Kidney tubule cell (primary cell): ENCODE results near the gene LACTB.
A peak's percentile ranks its signal among the peaks of the same experiment; 100 is the strongest.

Experiments
- DNase-seq: peaks from one replicate; pipeline ENCODE4 v3.0.0-alpha.2; 2018; ENCODE audit warnings: low spot score

The LACTB gene

GRCh38 chr15:63121382-63122001 lies at the start of gene LACTB:
LACTB (plus strand) TSS chr15:63121861; CDS start chr15:63121872, 11 bp downstream.
- DNase-seq: peak; percentile 88

GRCh38 chr15:63072023-63072650 lies 49.5 kb upstream of the LACTB start:
- peak; percentile 47 for DNase-seq

GRCh38 chr15:63072809-63073277 lies 48.8 kb upstream of the LACTB start:
- DNase-seq: peak; percentile 66

DNA sequence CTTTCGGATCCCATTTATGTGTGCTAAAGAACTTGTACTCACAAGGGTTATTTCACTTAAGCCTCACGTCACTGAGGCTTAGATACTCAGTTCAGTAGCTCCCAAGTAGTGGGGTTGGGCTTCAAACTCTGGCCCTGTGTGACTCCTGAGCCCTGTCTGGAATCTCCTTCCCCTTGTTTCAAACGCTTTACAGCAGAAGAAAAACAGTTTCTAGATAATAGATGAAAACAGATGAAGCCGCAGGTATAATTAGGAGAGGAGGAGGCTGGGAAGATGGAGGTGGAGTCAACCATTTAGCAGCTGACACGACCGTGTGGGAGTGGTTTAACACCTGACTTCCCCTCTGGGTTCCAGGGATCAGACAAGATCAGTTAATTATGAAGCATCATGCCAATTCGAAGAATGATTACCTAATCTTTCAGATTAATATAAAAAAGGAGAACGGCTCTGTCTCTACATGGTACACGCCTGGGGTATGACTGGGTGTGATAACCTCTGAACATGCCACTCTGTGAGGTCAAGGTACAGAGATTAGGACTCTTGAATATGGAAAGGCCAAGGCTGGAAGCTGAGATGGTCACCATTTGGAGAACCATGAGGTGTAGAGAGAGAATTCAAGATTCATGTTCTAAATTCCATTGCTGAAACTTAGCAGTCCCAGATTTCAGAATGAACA lies 48.0 kb upstream of the LACTB start:
- peak; percentile 86 for DNase-seq

GRCh38 chr15:63075015-63075983 lies 46.4 kb upstream of the LACTB start:
- peak; percentile 23 for DNase-seq

DNA sequence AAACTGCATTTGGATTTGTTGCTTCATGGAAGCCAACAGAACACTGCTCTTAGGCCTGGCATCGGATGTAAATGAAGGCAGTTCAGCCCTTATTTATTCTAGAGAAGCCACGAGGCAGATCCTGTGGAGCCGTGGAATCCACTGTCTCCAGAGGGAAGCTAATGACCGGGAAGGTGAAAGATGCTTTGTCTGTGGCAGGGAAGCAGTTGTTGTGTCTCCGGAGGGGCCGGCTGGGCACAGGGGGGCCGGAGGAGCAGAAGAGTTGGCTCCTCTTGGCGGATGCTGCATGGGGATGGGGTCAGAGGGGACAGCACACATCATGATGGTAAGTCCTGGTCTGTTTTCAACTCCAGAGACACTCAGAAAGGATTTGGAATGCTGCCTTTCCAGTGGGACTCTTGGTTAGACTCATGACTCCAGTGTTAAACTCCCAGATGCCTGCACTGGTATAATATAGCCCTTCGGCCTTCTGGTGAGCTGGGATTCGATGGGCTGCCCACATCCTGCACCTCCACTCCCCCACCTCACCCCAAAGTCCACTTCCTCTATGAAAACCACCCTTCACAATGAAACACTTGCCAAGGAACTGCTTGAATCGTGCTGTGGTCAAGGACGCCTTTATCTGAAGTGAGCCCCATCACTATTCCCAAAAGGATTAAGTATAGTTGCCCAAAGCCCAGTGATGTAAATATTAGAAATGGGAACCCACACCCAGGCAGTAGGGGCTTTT lies 45.5 kb upstream of the LACTB start:
- no peak for DNase-seq

DNA sequence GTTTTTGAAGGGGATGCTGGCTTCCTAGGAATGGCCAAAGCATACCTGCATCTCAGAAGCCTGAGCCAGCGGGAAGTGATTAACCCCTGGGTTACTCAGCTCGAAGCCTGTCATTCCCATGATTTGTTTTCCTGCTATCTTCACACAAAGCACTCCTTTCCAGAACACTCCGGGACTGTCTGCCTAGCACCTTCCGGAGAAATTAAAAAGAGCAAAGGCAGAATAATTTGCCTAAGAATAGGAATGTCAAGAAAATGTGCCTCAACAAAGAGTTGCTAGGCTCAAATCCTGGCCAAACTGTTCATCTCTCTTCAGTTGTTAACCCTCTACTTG lies 45.0 kb upstream of the LACTB start:
- no peak for DNase-seq

- no peak for DNase-seq
Observed at GRCh38 chr15:63077952-63078351, 43.7 kb upstream of the LACTB start.

DNA sequence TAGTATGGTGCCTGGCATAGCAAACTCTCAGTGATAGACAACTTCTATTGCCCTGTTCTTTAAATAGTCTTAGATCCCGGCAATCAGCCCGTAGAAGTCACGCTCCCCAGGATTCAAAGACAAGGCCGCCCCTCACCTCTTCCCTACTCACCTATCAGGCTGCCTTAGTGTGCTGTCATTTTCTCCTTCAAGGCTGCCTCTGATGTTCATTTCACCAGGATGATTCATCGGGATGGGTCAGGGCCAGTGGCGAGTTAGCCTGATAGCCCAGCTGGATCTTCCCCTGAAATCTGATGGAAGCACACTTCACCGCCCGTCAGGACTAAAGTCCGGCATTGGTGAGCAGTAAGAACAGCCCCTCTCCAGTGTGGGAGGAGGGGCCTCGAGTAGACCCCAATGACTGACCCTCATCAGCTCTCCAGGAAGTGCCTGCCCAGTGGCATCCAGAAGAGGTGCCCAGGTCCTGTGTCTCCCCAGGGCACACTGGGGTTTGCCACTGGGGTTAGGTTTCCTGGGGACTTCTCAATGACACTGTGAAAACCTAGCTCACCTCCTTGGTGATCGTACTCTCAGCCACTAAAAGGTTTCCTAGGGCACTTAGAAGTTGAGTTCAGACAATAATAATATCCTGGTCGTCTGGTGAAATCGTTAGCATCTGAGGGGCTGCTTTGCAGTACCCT lies 41.6 kb upstream of the LACTB start:
- DNase-seq: peak; percentile 70

DNA sequence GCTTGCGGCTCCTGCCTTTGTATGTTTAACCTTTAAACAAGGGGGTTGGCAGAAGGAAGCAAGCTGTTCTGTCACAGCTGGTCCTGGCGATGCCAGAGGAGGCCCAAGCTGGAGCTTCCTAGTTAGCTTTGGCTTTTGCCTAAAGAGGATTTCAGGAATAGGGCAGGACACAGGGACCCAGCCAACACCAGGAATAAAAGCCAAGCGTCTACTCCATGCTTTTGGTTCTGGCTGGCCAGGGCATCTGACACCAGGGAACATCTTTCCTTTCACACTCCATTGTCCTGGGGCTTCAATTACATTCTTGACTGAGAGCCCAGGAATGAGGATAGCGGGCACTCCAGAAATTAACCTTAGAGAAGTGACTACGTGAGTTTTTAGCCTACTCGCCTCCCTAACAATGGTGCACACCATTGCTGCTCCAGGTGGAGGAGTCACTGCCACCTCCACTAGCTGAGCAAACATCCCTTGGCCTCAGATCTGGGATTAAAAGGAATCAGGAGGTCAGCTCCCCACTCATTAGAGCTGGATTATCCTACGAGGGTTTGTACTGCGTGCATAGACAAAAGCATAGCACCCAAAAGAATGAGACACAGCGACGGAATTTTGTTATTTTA lies 40.9 kb upstream of the LACTB start:
- no peak for DNase-seq

DNA sequence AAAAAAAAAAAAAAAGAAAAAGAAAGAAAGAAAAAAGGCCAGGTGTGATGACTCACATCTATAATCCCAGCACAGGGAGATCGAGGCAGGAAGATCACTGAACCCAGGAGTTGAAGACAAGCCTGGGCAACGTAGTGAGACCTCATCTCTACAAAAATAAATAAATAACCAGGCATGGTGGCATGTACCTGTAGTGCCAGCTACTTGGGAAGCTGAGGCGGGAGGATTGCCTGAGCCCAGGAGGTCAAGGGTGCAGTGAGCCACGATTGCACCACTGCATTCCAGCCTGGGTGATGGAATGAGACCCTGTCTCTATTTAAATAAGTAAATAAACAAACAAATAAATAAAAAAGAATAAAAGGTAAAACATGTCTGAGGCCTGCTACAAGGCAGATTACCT lies 39.3 kb upstream of the LACTB start:
- DNase-seq: peak; percentile 41

- DNase-seq: no peak
Observed at GRCh38 chr15:63083044-63083443, 38.6 kb upstream of the LACTB start.

DNA sequence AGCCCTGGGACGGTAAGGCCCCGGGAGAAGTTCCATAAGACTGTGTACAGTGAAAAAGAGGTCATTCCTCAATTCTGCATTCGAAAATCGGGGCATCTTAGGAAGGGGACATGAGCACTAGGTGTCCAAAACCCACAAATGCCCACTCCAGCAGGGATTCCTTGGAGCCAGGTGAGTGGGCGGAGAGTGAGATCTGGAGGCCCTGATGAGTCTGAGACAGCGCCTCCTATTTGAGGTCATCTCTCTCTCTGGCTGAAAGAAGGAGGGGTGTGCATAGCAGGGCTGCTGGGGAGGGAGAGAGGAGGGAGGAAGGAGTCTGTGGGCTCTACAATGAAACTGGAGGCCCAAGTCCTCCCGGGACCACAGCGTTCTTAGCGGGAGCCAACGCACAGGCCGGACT lies 38.1 kb upstream of the LACTB start:
- no peak for DNase-seq

- no peak for DNase-seq
Observed at GRCh38 chr15:63084806-63085205, 36.9 kb upstream of the LACTB start.

DNA sequence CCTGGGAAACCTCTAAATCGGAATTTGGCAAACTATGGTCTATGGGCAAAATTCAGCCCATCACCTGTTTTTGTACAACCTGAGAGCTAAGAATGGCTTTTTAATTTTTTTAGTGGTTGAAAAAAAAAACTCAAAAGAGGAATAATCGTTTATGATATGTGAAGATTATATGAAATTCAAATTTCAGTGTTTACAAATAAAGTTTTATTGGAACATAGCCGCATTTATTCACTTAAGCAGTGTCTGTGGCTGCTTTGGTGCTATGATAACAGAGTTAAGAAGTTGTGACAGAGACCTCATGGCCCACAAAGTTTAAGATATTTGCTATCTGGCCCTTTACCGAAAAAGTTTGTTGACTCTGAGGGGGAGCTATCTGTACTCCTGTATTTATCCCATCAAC lies 36.4 kb upstream of the LACTB start:
- DNase-seq: no peak

GRCh38 chr15:63086271-63086670 lies 35.4 kb upstream of the LACTB start:
- no peak for DNase-seq

GRCh38 chr15:63086947-63087346 lies 34.7 kb upstream of the LACTB start:
- no peak for DNase-seq

DNA sequence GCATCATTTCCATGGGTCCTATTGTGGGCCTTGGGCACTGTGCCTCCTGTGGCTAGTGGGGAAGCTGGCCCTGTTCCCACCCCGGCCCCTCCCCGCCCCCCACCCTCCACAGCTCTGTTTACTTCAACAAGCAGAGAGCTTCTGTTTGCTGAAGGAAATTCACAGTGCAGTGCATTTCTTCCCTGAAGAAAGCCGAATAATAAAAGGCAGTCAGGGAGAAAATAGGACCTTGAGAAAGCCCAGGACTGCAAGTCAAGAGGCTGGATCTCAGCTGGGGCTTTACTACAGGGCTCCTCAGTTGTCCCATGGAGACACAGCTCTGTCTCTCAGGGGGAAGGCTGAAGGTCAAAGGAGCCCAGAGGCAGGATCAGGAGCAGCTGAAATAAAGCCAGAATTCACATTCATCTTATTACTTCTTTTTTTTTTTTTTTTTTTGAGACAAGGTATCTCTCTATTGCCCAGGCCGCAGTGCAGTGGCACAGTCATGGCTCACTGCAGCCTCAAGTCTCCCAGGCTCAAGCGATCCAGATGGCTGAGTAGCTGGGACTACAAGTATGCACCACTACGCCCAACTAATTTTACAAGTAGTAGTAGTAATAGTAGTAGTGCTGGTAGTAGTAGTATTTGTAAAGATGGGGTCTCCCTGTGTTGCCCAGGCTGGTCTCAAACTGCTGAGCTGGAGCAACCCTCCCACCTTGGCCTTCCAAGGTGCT lies 33.0 kb upstream of the LACTB start:
- peak; percentile 56 for DNase-seq

DNA sequence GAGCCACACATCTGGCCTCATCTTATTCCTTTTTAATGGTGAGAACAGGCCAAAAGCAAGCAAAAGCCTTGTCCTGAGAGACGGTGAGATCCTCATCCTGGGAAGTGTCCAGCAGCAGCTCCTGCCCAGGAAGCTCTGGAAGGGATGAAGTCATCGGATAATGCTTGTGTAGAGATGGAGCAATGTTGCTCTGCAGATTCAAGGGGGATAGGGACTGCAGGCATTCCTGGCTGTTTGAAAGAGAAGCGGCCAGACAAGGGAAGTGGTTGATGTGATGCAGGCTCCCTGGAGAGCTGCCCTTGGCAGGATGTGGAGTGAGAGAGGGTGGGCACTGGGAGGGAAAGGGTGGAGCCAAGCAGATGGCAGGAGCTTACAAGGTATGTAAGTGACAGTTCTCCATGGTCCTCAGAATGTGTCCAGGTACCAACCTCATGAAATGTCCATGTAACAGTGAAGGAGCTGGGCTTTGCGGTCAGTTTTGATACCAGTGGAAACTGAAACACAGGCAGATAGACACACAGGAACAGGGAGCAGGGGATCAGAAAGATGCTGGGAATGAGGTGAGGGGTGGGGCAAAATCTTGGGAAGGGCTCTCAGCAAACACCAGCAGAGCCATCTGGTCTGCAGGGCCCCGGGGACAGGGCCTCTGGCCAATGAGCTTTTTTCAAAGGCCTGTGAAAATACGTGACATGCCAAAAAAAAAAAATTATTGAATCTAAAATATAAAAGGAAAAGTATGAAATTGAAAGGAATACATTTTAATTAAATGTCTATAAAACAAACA lies 32.2 kb upstream of the LACTB start:
- peak; percentile 83 for DNase-seq
